OCI-LY3 (cell line): ENCODE measurements around the gene B4GALT1.

Experiments used
- CTCF ChIP-seq: fragments of 200-600, 300-600 bp; sonication (generic); IDR thresholded peaks from 2 replicates; pipeline ENCODE4 v1.5.1; 2014; ENCODE audit warnings: antibody characterized with exemption, low read length, low read depth
- EZH2phosphoT487 ChIP-seq: fragments of 200-600 bp; shearing (Covaris generic); IDR thresholded peaks from 2 replicates; pipeline ENCODE4 v1.6.1; 2018; ENCODE audit warnings: antibody characterized with exemption, mixed run types, low read depth

GRCh38 chr9:33157960-33158842 lies 8.9 kb downstream of the B4GALT1 start:
- TF ChIP-seq CTCF (no peak), EZH2phosphoT487 (no peak)
